ENCODE results near the gene FMN1. TPM values are rescaled to one million over a fixed set of nuclear protein-coding genes. Genes with fewer than 3 reads are reported as not detected.

FMN1 gene
- total RNA-seq, 4 donors from 2014 or later = 12.6 to 52.2 (median 20.1) TPM

- intact Hi-C loops (cut with DNase I; ENCODE audit: low total_unique reads) = no loop called here
- 28 to 34% methylated on average over 5 of the region's 5 CpGs for WGBS, 2 donors
- TF ChIP-seq POLR2A (IDR thresholded peaks at IDR 0.05) = no peak
- no peak for TF ChIP-seq CTCF (IDR thresholded peaks at IDR 0.05)
- DNase-seq (ENCODE audit: low spot score in 2 of 2) = no peak
- no peak overlapping the region for H3K4me3 ChIP-seq (ENCODE audit: low read depth, poor library complexity, severe bottlenecking)
Observed at GRCh38 chr15:33152502-33153109, 41.9 kb downstream of the FMN1 start.

DNA sequence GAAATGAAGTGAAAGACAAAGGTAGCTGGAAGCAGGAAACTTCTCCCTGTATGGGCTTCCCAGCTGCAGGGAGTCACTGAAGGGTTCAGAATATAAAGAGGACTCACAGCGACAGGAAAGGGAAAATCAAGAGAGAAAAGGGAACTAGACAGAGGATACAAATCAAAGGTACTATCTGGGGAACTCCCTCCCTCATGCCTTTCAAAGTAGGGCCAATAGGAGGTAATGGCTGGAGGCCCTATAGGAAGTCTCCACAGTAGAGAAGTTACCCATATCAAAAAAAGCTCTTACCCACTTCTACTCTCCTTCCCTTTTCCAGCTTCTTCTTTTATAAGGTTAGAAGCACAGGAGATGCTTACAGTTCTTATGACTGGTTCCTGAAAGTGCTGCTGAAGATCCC is 43.5 kb downstream of the FMN1 start:
- TF ChIP-seq POLR2A (IDR thresholded peaks at IDR 0.05) (no peak), CTCF (IDR thresholded peaks at IDR 0.05) (no peak)
- no peak for DNase-seq (ENCODE audit: low spot score in 2 of 2)
- intact Hi-C loops (cut with DNase I; ENCODE audit: low total_unique reads) = no loop called here
- no peak overlapping the region for H3K4me3 ChIP-seq (ENCODE audit: low read depth, poor library complexity, severe bottlenecking)
- WGBS, 2 donors = 19 to 20% methylated on average over 1 of the region's 1 CpG

GRCh38 chr15:33150431-33150941 is 44.0 kb downstream of the FMN1 start:
- no peak for DNase-seq (ENCODE audit: low spot score in 2 of 2)
- no peak overlapping the region for H3K4me3 ChIP-seq (ENCODE audit: low read depth, poor library complexity, severe bottlenecking)
- intact Hi-C loops (cut with DNase I; ENCODE audit: low total_unique reads) = no loop called here
- no peak for TF ChIP-seq CTCF (IDR thresholded peaks at IDR 0.05)
- no peak for TF ChIP-seq POLR2A (IDR thresholded peaks at IDR 0.05)
- 51 to 56% methylated on average over 2 of the region's 2 CpGs for WGBS, 2 donors

DNA sequence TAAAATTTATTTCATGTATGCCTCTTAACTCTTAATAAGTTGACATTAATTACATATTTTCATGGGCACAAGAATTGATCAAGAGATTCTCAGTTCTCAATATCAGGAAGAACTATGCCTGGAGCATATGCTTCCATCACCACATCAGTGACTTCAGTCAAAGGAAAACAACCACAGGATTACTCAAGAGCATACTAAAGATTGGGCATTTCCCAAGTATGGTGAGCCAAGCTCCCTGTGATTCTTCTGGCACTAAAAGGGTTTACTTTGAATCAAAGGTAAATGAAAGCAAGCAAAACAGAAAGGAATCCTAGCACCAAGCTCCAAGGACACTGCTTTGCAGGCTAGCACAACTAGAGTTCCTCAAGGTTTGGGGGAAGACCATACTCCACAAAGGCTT is 44.6 kb downstream of the FMN1 start:
- no peak overlapping the region for H3K4me3 ChIP-seq (ENCODE audit: low read depth, poor library complexity, severe bottlenecking)
- DNase-seq (ENCODE audit: low spot score in 2 of 2) = no peak
- intact Hi-C loops (cut with DNase I; ENCODE audit: low total_unique reads) = no loop called here
- TF ChIP-seq CTCF (IDR thresholded peaks at IDR 0.05) (no peak), POLR2A (IDR thresholded peaks at IDR 0.05) (no peak)

DNA sequence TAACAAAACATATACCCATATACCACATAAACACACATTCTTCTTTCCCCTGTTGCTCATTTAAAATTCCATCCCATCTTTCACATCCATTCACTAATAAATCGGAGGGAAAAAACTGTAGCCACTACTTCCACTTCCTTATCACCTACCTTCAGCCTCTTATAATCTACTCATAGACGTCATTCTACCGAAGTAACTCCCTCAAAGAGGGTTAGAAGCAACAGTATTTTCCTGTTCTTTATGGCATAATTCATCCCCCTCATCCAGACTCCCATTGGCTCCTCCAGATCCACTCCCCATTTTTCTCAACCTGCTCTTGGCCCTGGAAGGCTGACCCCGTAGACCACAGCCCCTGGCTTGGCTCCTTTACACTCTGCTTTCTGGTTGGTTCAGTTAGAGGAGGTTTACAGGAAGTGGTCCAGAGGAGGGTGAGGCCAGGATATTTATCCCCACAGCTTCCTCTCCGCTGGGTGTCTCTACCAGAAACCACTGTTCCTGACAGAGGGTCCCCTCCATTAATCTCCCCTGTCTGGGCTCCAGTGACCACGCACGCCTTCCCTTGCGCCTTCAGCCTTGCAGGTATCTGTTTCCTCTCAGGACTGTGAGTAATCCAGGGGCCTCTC is 46.3 kb downstream of the FMN1 start:
- H3K4me3 ChIP-seq (ENCODE audit: low read depth, poor library complexity, severe bottlenecking) = no peak overlapping the region
- DNase-seq (ENCODE audit: low spot score in 2 of 2) = no peak
- intact Hi-C loops (cut with DNase I; ENCODE audit: low total_unique reads) = no loop called here
- TF ChIP-seq CTCF (IDR thresholded peaks at IDR 0.05) = no peak
- no peak for TF ChIP-seq POLR2A (IDR thresholded peaks at IDR 0.05)
- WGBS, 2 donors = 78 to 85% methylated on average over 8 of the region's 8 CpGs
